HTERT RPE-1 (cell line): ENCODE data around the gene GSG1L.

ENCODE experiments used
- in situ Hi-C: fragments of 300-500 bp; cut with MboI; formaldehyde crosslinking; loops from 4 replicates; pipeline ENCODE4 v1.14.3; 2020; ENCODE audit warnings: low sequenced_read_pairs

The GSG1L gene

DNA sequence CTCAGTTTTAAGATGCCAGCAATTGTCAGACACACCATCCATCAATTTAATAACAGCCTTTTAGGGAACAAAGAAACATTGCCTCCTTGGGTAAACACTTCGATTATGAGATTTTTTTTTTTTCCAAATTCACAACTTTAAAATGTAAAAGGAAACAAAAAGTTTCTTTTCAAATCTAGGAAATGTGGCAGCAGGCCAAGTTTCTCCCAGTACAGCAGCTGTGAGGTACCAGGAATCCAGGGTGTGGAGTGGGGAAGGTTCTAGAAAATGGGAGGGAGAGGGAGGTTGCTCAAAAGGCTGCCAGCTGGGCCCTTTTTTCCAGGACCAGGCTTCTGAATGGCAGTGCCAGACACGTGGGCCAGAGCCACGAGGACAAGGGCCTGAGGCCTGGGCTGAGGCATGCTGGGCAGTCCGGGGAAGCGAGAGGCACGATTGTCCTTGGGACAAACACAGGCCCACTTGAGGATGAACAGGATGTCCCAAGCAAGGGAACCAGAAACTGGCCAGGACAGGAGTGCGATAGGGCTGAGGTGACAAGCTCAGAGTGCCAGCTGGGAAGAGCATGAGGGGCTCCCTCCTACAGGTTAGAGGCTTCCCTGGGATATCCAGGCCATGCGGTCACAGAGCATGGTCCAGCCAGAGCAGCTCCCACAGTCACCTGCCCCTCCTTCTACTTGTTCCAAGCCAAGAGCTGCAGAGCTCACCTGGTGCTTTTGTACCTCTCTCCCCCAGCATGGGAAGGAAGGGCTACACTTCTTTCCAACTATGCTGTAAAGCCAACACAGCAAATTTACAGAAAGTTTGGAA is 298.4 kb downstream of the GSG1L start:
- in situ Hi-C loops = no loop called here

DNA sequence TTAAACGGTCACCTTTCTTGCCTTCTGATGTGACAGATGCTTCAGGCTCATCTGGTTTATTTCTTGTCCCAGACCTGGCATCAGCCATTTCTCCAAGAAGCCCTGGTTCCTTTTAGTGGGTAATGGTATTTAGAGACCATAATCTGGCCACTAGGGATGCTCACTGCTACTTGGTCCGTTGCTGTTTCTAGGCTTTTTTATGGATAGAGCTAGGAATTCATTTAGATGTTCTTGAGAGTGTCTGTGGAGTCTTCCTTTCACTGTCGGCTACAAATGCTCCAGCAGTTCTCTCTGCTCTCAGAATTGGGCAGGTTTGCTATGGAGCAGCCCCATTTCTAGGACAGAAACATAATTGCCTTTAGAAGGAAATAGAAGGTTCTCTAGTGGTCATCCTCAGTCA is 299.1 kb downstream of the GSG1L start:
- in situ Hi-C loops = no loop called here

DNA sequence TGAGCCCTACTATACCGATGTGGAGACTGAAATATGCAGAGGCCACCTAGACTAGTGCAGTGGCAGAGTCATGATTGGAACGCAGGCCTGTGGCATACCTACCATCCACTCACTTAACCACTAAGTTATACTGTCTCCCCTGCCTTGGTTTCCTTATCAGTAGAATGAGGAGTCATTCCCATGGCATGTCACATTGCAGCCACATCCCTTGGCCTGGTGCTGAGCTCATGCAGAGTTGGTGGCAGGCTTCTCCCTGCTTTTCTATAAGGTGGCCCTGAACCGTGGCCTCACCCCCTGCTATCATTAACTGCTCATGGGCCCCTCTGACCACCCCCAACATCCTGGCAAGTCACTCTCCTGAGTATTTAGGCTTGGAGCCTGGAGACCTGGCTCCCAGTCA is 301.1 kb downstream of the GSG1L start:
- in situ Hi-C loops = no loop called here

DNA sequence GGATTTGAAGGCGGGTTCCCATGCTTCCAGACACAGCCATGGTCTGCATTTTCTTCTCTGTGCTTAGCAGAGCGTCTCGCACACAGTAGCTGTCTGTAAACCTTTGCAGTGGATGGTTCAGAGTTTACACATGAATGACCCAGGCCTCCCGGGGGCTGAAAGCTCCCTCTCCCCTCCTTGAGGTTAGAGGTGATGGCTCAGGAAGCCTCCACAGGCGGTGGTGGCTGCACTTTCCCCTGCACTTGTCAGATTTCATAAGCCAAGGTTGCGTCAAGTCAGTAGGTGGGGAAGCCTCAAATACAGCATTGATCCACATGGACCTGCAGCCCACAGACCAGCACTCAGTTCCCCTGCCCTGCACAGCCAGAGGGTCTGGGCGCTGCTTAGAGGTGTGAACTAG is 301.7 kb downstream of the GSG1L start:
- in situ Hi-C loops = no loop called here

DNA sequence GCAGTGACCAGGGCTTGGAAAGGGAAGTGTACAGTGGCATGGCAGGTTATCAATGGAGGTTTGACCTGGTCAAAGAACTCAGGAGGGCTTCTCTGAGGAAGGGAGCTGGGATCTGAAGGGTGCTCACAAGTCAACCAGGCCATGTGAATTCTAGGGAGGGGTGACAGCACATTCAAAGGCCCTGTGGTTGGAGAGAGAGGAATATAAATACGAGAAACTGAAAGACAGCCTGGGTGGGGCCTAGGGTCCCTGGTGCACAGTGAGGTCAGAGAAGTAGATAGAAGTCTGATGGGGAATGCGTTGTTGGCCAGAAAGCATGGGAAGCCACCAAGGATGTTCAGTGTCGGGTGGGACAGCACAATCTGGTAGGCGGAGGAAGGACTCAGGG is 302.7 kb downstream of the GSG1L start:
- in situ Hi-C loops = no loop called here

DNA sequence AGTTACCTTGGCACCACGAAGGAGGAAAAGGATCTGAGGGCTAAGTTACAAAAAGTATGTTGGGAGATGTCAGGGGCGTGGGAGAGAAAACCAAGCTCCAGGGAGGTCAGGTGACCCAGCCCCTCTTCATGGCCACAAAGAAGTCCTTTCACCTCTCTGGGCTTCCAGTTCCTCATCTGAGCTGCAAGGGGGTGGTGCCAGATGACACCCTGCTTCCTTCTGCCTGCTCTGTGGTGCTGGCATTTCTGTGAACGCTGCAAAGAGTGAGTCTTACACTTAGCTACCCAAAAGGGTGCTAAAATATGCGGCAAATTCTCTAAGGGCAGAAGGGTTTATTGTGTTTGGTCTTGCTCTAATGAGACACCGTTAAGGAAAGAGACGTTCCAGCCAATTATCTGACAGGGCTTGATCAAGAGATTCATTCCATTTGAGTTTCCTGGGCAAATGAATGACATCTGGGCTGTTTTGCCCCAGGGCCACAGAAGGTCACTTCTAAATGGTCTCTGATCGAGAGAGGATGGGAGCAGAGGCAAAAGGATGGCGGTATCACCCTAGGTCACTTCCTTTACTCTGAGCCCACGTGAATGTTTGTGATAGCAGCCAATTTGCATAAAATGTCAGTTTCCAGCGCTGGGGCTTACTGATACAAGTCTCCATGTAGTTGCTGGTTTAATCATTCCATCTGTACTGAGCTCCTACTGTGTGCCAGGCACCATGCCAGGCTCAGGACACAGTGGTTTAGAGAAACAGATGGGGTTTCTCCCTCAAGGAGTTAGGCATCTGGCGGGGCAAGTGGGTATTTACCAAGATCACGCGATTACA is 303.3 kb downstream of the GSG1L start:
- in situ Hi-C loops = no loop called here

DNA sequence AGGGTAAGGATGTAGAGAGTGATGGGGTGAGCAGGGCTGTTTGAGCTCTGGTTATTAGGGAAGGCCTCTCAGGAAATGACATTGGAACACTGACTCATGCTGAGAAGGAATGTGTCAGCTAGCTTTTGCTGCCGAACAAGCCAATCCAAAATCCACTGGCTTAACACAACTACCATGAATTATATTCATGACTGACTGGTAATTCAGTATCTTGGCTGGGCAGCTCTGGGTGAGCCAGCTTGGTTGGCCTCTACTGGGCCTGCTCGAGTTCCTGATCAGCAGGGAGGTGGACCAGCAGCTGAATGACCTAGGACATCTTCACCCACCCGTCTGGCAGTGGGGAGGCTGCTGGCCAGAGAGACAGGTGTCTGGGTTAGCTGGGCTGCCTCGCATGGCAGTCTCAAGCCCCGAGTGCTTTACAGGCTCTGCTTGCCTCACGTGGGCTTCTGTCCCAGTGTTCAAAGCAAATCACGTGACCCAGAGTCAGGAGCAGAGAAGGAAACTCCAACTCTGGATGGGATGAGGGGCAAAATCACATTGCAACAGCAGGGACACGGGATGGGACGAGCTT is 304.1 kb downstream of the GSG1L start:
- in situ Hi-C loops = no loop called here

DNA sequence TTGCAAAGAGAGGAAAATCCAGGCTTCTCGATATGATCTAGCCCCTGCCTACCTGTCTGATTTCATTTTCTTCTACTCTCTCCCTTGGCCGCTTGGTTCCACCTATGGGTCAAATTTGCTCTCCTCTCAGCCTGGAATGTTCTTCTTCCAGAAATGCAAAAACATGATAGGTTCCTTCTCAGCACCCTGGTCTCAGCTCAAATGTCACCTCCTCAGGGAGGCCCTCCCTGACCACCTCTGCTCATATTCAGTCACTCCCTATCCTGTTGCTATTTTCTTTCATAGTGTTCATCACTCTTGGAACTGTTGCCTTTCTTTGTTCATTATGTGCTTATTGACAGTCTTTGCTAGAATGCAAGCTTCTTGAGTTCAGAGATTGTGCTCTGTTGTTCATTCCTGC is 305.0 kb downstream of the GSG1L start:
- in situ Hi-C loops = no loop called here

DNA sequence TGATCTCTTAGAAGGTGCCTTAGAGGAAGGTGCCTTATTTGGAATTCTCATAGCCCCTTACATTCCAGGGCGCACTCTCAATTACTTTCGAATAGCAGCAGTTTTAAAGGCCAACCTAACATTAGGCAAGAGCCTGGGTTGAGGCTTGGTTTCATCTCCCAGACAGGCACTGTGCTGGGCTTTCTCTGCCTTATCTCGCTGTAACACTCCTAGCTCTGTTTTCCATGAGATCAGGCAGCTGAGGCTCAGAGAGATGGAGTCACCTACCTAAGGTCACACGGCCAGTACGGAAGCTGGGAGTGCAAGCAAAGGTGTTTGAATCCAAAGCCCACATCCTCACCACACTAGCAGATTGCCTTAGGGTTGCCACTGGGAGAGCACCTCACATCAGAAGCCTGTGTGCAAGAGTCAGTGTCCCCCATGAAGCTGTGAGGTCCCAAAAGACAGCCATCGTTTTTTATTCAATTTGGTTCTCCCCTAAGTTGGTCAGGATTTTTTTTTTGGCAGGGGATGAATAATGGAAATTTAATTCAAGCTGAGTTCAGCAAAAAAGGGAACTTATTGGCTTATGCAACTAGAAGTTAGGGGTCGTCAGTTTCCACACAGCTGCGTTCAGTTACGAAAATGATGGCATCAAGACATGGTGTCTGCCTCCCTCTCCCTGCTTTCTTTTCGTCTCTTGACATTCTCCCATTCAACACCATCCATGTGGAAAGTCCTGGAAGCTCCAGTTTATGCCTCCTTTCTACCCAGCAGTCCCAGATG is 307.1 kb downstream of the GSG1L start:
- in situ Hi-C loops = no loop called here

DNA sequence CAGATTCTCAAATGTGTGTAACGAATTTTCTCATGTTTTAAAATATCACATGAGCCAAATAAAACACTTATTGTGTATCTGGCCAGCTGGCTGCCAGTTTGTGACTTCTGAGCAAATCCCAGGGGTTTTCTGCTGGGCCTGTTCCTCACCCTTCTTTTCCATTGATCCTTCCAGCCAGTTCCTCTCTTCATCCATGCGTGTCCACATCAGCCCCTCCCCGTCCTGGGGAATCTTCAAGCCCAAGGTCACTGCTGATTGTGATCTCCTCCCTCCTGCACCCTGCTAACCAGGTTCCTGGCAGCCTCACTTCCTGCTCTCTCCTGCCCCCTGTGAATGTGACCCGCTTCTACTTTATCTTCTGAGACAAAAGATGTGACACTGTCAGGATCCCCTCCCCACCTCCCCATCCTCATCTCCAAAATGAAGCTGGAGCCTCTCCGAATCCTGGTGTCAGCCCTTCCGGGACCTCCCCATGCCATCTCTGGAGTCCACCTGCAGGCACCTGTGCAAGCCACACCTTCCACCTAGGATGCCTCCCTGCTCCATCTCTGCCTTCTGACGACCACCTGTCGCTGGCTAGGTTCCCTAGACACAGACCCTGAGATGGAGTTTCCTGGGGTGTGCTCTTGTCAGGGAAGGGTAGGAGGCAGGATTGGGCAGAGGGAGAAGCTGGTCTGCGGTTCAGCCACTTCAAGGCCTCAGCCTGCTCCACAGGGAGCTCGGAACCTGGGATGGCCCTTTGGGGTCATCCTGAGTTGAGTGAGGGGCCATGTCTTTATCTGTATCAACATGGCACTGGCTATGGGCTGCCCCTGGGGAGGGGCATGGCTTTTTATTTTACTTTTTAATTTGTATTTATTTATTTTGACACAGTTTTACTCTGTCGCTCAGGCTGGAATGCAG is 308.5 kb downstream of the GSG1L start:
- in situ Hi-C loops = no loop called here

DNA sequence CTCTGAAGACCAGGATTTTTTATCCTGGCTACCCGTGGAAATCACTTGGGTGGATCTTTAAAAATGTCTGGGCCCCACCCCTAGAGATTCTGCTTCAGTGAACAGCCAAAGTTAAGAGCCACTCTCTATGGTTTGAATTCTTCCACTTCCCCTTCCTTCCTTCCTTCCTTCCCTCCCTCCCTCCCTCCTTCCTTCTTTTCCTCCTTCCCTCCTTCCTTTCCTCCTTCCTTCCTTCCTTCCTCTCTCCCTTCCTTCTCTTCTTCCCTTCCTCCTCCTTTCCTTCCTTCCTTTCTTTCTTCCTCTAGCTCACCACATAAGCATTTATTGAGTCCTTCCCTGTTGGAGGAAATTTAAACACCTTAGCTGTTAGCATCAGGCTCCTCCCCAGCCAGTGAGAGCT is 310.0 kb downstream of the GSG1L start:
- in situ Hi-C loops = no loop called here

DNA sequence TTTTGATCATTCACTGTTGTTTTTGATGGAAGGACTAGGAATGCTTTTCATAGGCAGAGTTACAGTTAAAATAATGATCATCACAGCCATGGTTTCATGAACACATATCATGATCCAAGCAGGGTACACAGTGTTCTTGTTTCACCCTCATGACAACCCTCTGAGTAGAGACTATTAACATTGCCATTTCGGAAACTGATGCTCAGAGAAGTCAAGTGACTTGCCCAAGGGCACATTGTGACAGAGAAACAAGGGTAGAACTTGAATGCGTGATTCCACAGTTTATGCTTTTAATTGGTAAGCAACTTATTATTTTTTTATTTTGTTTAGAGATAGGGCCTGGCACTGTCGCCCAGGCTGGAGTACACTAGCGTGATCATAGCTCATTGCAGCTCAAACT is 311.3 kb downstream of the GSG1L start:
- in situ Hi-C loops = no loop called here

DNA sequence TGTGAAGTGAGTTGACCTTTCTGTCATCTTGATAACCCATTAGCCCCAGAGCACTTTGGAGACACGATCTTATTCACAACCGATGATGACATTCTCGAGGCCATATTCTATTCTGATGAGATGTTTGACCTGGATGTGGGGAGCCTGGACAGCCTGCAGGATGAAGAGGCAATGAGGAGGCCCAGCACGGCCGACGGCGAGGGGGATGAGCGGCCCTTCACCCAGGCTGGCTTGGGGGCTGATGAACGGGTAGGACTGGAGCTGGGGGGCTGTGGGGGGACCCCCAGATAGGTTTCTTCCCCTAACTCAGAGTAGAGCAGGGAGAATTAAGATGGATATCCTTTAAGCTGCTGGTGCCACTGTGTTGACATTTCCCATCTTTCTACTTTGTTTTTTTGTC is 311.8 kb downstream of the GSG1L start:
- in situ Hi-C loops = no loop called here

DNA sequence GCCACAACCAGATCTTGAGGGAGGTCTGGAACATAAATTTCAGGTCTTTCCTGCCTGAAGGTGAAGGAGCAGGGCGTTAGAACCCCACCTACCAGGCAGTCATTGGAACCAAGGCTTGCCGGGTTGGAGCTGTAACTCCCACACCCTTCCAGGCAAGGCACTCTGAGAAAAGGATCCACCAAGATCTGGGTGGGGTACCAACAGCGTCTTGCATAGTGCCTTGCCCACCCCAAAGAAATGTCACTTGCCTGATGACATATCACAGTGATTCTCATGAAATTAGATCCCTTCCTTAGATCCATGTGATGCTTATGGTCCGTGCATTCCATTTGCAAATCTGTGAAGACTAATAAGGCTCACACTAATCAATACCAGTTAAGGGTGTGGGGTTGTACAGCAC is 312.3 kb downstream of the GSG1L start:
- in situ Hi-C loops = no loop called here

DNA sequence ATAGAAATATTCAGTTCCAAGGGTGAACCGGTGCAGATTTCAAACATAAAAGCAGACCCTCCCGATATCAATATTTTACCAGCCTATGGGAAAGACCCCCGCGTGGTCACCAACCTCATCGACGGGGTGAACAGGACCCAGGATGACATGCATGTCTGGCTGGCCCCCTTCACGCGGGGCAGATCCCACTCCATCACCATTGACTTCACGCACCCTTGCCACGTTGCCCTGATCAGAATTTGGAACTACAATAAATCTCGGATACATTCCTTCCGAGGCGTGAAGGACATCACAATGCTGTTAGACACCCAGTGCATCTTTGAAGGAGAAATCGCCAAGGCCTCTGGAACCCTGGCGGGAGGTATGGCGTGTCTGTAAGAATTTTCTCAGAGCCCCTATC is 313.6 kb downstream of the GSG1L start:
- in situ Hi-C loops = no loop called here

DNA sequence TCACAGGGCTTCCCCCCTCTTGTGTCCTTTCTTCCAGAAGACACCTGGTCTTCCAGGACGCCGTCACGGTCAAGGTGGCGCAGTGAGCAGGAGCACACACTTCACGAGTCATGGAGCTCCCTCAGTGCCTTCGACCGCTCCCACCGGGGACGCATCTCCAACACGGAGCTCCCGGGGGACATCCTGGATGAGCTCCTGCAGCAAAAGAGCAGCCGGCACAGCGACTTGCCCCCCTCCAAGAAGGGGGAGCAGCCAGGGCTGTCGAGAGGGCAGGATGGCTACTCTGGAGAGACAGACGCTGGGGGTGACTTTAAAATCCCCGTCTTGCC is 314.0 kb downstream of the GSG1L start:
- in situ Hi-C loops = no loop called here

DNA sequence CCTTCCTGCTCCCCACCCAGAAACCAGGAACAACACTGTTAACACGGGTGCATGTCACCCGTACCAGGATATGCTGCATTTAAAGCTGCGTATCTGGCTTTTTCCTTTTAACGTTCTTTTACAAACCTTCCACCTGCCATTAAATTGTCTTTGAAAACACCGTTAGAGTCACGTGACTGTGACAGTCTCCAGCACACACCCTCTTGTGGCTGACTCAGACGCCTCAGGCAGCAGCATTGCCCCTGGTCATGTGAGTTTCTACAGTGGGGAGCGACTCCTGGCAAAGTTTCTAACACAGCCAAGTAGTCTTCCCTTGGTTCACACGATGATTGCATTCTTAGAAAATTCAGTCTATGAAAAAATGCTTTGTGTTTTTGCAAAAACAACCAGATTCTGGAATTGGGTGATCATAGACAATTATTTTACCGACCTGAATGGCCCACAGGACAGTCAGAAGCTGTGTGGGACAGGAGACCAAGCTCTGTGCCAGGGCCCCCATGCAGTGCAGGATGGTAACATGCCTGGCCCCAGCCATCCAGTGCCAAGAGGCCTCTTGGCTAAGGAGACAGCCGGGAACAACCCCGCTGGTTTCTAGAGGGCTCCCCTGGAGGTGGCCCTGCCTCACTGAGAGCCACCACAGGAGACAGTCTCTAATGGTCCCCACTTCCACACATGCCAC is 314.5 kb downstream of the GSG1L start:
- in situ Hi-C loops = no loop called here

DNA sequence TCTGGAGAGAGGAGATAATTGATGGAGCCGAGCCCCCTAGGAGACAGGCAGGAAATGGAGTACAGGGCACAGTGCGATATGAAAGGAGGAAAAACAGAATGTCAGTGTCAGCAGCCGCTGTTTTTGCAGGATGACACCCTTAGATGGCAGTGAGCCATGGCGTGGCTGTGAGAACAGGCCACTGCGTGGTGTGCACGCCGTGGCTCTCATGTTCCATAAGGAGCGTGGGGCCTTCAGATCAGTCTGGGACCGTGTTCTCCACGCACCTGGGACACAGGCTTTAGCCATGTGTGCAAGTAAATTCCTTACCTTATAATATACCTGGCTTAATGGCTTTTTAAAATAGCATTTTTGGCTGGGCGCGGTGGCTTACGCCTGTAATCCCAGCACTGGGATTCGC is 315.6 kb downstream of the GSG1L start:
- in situ Hi-C loops = no loop called here

DNA sequence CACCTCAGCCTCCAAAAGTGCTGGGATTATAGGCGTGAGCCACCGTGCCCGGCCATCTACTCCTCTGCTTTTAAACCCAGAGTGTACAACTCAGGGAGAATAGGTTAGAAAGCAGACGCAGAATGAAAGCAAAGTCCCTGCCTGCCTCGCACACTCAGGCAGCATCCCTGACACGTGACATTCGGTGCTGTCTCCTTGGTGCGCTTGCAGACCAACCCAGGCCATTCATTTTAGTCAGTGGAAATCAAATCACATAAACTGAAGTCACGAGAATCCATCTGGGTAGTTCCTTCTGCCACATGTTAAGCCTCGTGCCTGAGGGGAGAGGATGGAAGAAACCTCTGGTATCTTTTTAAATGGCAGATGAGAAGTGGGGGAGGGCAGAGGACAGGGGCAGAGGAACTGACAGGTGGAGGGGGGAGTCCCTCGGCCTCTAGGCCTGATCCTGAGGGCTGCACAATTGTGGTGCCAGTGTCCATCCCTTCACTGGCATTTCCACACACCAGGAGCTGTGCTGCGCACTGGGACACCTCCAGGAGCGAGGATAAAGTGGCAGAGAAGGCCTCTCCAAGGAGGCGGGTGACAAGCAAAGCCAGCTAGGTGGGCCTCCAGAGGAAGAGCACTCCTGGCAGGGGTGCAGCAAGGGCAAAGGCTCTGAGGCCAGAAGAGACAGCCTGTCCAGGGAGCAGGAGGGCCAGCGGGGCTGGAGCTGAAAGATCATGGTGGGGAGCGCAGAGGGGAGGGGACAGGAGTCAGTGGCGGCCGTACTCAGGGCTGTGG is 317.2 kb downstream of the GSG1L start:
- in situ Hi-C loops = no loop called here
